PC-3 (cell line): Measurements from ENCODE around the gene TNK1. TPM values are rescaled to one million over a fixed set of nuclear protein-coding genes. Genes with fewer than 3 reads are reported as not detected.

ENCODE experiments used
- ATAC-seq: fragments of 200-7000 bp; cut with Tn5 transposase; 2 replicates; pipeline ENCODE4 v1.9.1; 2020; ENCODE audit warnings: mild to moderate bottlenecking, moderate library complexity
- BruUV-seq: library from RNA; stranded (reverse); fragments of 400-500 nt; replicated peaks from 2 replicates; lab custom pipeline; 2021; lab: Mats Ljungman, UMichigan
- CTCF ChIA-PET: fragments of 300-600 bp; sonication (Branson Sonifier 250); formaldehyde crosslinking; loops from one replicate; lab custom pipeline; 2022; ENCODE audit warnings: antibody characterized with exemption; lab: Charles Lee
- POLR2A ChIA-PET: fragments of 300-600 bp; sonication (Branson Sonifier 250); formaldehyde crosslinking; loops from one replicate; lab custom pipeline; 2022; ENCODE audit warnings: antibody characterized with exemption; ENCODE audit not compliant: unreplicated experiment; lab: Charles Lee
- DNase-seq: peaks from one replicate; pipeline ENCODE4 v3.0.0-alpha.2; 2015
- H2AFZ ChIP-seq: fragments of 300-600 bp; sonication (generic); 2 replicates; pipeline ENCODE4 v1.6.0; 2016; ENCODE audit warnings: antibody characterized with exemption, low read length
- H3F3A ChIP-seq: fragments of 300-600 bp; sonication (generic); one replicate; pipeline ENCODE4 v1.6.0; 2017; ENCODE audit warnings: antibody characterized with exemption, low read length, control low read depth, mild to moderate bottlenecking; ENCODE audit not compliant: unreplicated experiment
- H3K27ac ChIP-seq: fragments of 300-600 bp; sonication (generic); 2 replicates; pipeline ENCODE4 v1.5.1; 2016; ENCODE audit warnings: mild to moderate bottlenecking, low read length
- H3K27me3 ChIP-seq: fragments of 300-600 bp; sonication (generic); 2 replicates; pipeline ENCODE4 v1.6.1; 2016; ENCODE audit warnings: low read length, mixed read lengths
- H3K36me3 ChIP-seq: fragments of 300-600 bp; sonication (generic); 2 replicates; pipeline ENCODE4 v1.6.1; 2016; ENCODE audit warnings: low read depth, mixed run types, low read length, mixed read lengths
- H3K4me1 ChIP-seq: fragments of 300-600 bp; sonication (generic); 2 replicates; pipeline ENCODE4 v1.5.1; 2016; ENCODE audit warnings: low read length; ENCODE audit not compliant: insufficient read depth
- H3K4me2 ChIP-seq: fragments of 300-600 bp; sonication (generic); 2 replicates; pipeline ENCODE4 v1.6.0; 2016; ENCODE audit warnings: low read length
- H3K4me3 ChIP-seq: fragments of 300-600 bp; sonication (generic); 2 replicates; pipeline ENCODE4 v1.5.1; 2016; ENCODE audit warnings: mild to moderate bottlenecking, low read length, mixed read lengths
- H3K79me2 ChIP-seq: fragments of 300-600 bp; sonication (generic); 2 replicates; pipeline ENCODE4 v1.6.1; 2017; ENCODE audit warnings: low read length, mixed read lengths
- H3K9ac ChIP-seq: fragments of 300-600 bp; sonication (generic); 2 replicates; pipeline ENCODE4 v1.6.0; 2016; ENCODE audit warnings: mild to moderate bottlenecking, low read length
- H3K9me2 ChIP-seq: fragments of 300-600 bp; sonication (generic); replicated peaks from 2 replicates; pipeline ENCODE4 v1.6.1; 2016; ENCODE audit warnings: mixed run types, low read length, mixed read lengths
- H3K9me3 ChIP-seq: fragments of 300-600 bp; sonication (generic); 2 replicates; pipeline ENCODE4 v1.6.1; 2016; ENCODE audit warnings: low read length, mixed read lengths
- H4K20me1 ChIP-seq: fragments of 300-600 bp; sonication (generic); 2 replicates; pipeline ENCODE4 v1.6.1; 2016; ENCODE audit warnings: low read length, mixed read lengths
- CTCF ChIP-seq: fragments of 300-600 bp; sonication (generic); conservative IDR thresholded peaks from 2 replicates; pipeline ENCODE4 v1.5.1; 2017; ENCODE audit warnings: antibody characterized with exemption, low read depth, mild to moderate bottlenecking, low read length
- EZH2 ChIP-seq: fragments of 300-600 bp; sonication (generic); IDR thresholded peaks from one replicate; pipeline ENCODE4 v1.6.1; 2017; ENCODE audit warnings: antibody characterized with exemption, mild to moderate bottlenecking, low read length; ENCODE audit not compliant: unreplicated experiment
- EZH2phosphoT487 ChIP-seq: fragments of 300-600 bp; sonication (generic); IDR thresholded peaks from 2 replicates; pipeline ENCODE4 v1.6.1; 2018; ENCODE audit warnings: mild to moderate bottlenecking, antibody characterized with exemption, low read length, borderline replicate concordance
- intact Hi-C: fragments of 100-400 bp; cut with micrococcal nuclease; formaldehyde crosslinking; loops from 2 replicates; pipeline ENCODE4 v1.9.0; 2023
- total RNA-seq: library from RNA; depleted of rRNA; stranded (reverse); fragments of >200 nt; gene quantifications from 2 replicates; pipeline ENCODE4 v1.2.3, GENCODE V29; 2014

The TNK1 gene
- total RNA-seq, 1 experiment from 2014 or later, result 10.8 TPM

GRCh38 chr17:7369825-7370224, 11.1 kb upstream of the TNK1 start:
- Histone ChIP-seq H3K27me3 (no peaks in the 10 kb centered on the region), H3K9me2 (no peaks in the 10 kb centered on the region), H3K9ac (no peak overlapping the region), H3K79me2 (no peaks in the 10 kb centered on the region), H3K4me1 (no peaks in the 10 kb centered on the region), H3K27ac (no peak overlapping the region), H3K9me3 (no peaks in the 10 kb centered on the region), H3K4me2 (no peak overlapping the region), H3F3A (no peaks in the 10 kb centered on the region), H4K20me1 (no peaks in the 10 kb centered on the region), H3K4me3 (no peak overlapping the region), H2AFZ (no peak overlapping the region), H3K36me3 (no peaks in the 10 kb centered on the region)
- ChIA-PET CTCF (no interaction called here), POLR2A (interaction anchor here (0.6 kb wide), 1 partner anchor 19 kb away, joined by 3 read pairs; no protein-coding TSS in a partner anchor)
- intact Hi-C loops, result no loop called here
- DNase-seq (no peak), ATAC-seq (no peak)
- TF ChIP-seq CTCF (no peak), EZH2phosphoT487 (no peak), EZH2 (no peak)
- BruUV-seq, result no TSS peak

- ChIA-PET CTCF (no interaction called here), POLR2A (no interaction called here)
Measured at GRCh38 chr17:7370853-7371252, 10.0 kb upstream of the TNK1 start.

More at GRCh38 chr17:7370853-7371252, 10.0 kb upstream of the TNK1 start:
- Histone ChIP-seq H3K36me3 (no peaks in the 10 kb centered on the region), H3K4me2 (no peak overlapping the region), H2AFZ (no peak overlapping the region), H3K9me3 (no peaks in the 10 kb centered on the region), H3K9ac (no peak overlapping the region), H3K27me3 (no peaks in the 10 kb centered on the region), H3F3A (no peaks in the 10 kb centered on the region), H4K20me1 (no peaks in the 10 kb centered on the region), H3K4me3 (no peak overlapping the region), H3K9me2 (no peaks in the 10 kb centered on the region), H3K4me1 (no peaks in the 10 kb centered on the region), H3K79me2 (no peaks in the 10 kb centered on the region), H3K27ac (no peak overlapping the region)
- ATAC-seq (no peak), DNase-seq (no peak)
- TF ChIP-seq CTCF (no peak), EZH2 (no peak), EZH2phosphoT487 (no peak)
- intact Hi-C loops, result no loop called here
- BruUV-seq, result no TSS peak
